H1 (cell line): ENCODE measurements around the gene FOXL2NB. TPM values are rescaled to one million over a fixed set of nuclear protein-coding genes. Genes with fewer than 3 reads are reported as not detected.

ENCODE experiments used
- ASH2L ChIP-seq: fragments of 200-600, 300-600 bp; sonication (generic); IDR thresholded peaks from one replicate; pipeline ENCODE4 v1.7.1; 2017; ENCODE audit warnings: low read length
- ATF3 ChIP-seq: IDR thresholded peaks from 2 replicates; pipeline ENCODE4 v1.6.1; 2011; ENCODE audit warnings: low read depth, mild to moderate bottlenecking, low read length; ENCODE audit not compliant: insufficient read depth
- E2F6 ChIP-seq: IDR thresholded peaks from 2 replicates; pipeline ENCODE4 v1.6.1; 2012; ENCODE audit warnings: inconsistent platforms
- HDAC2 ChIP-seq, 2 experiments: fragments of 300-600 bp in 1 of 2; sonication (generic) in 1 of 2; IDR thresholded peaks; 2 replicates each; pipeline ENCODE4 v1.6.1; 2011 to 2012; ENCODE audit warnings: low read depth in 2 of 2, low read length in 2 of 2, mild to moderate bottlenecking in 2 of 2, moderate library complexity in 2 of 2, borderline replicate concordance in 1 of 2, inconsistent platforms in 1 of 2
- JUND ChIP-seq: IDR thresholded peaks from 2 replicates; pipeline ENCODE4 v1.6.1; 2011; ENCODE audit warnings: mild to moderate bottlenecking, improper control_type of control experiment, low read length
- KDM5A ChIP-seq: fragments of 200-600 bp; IDR thresholded peaks from 2 replicates; pipeline ENCODE4 v1.7.1; 2012; ENCODE audit warnings: mild to moderate bottlenecking, low read length, inconsistent platforms, mixed read lengths
- MAFK ChIP-seq: IDR thresholded peaks from 2 replicates; pipeline ENCODE4 v1.6.1; 2012; ENCODE audit warnings: low read depth, mild to moderate bottlenecking, improper control_type of control experiment, low read length
- POLR2A ChIP-seq, 2 experiments: IDR thresholded peaks; 1 replicate in 1 of 2; 2 replicates in 1 of 2; pipeline ENCODE4 v1.6.1; 2011; ENCODE audit warnings: low read depth in 2 of 2, low read length in 2 of 2, mild to moderate bottlenecking in 2 of 2; ENCODE audit errors: control extremely low read depth in 1 of 2
- POU5F1 ChIP-seq: IDR thresholded peaks from 2 replicates; pipeline ENCODE4 v1.6.1; 2011; ENCODE audit warnings: low read depth, mild to moderate bottlenecking, low read length, moderate library complexity
- RAD21 ChIP-seq, 2 experiments: IDR thresholded peaks in 1 of 2; conservative IDR thresholded peaks in 1 of 2; 2 replicates each; pipeline ENCODE4 v1.6.1; 2011; ENCODE audit warnings: low read depth in 2 of 2, low read length in 2 of 2, improper control_type of control experiment in 1 of 2, inconsistent platforms in 1 of 2, mild to moderate bottlenecking in 1 of 2, moderate library complexity in 1 of 2
- RNF2 ChIP-seq: fragments of 200-900, 300-1000 bp; sonication (generic); IDR thresholded peaks from 2 replicates; pipeline ENCODE4 v1.7.1; 2016; ENCODE audit warnings: borderline replicate concordance, low read depth, mild to moderate bottlenecking, antibody characterized with exemption, low read length; ENCODE audit not compliant: poor library complexity, severe bottlenecking; ENCODE audit errors: missing control alignments
- SP1 ChIP-seq: IDR thresholded peaks from 2 replicates; pipeline ENCODE4 v1.6.1; 2011; ENCODE audit warnings: low read depth, low read length
- TAF7 ChIP-seq: optimal IDR thresholded peaks from 2 replicates; pipeline ENCODE3; 2011; ENCODE audit warnings: low read depth, mild to moderate bottlenecking, inconsistent platforms, low read length, moderate library complexity, borderline replicate concordance
- polyA plus RNA-seq, 7 experiments: library from polyadenylated mRNA; depleted of rRNA in 3 of 7; stranded (reverse) in 5 of 7; unstranded in 2 of 7; fragments of >200 nt in 5 of 7; fragments of 200-250 nt in 2 of 7; gene quantifications; 1 replicate in 5 of 7; 2 replicates in 1 of 7; 4 replicates in 1 of 7; pipeline versions ENCODE4 v1.2.1 to v1.2.3, GENCODE V29; 2011 to 2013; ENCODE audit warnings: missing spikeins in 2 of 7, mixed read lengths in 2 of 7
- total RNA-seq: library from RNA; stranded (reverse); fragmentation: NEBNext Ultra II Directional; extraction: Animal tissue kit (Norgen Biotek cat#: 25700); gene quantifications from 2 replicates; pipeline ENCODE4 v1.2.1, GENCODE V29; 2021

The FOXL2NB gene
- total and polyA plus RNA-seq, 2 of the 8 experiments (the other 6 are each of a cell fraction or from before 2014, with no cell fraction given), result 5.4 to 7.3 TPM

GRCh38 chr3:138939561-138940241, 7.3 kb upstream of the FOXL2NB start (continued):
- TF ChIP-seq ATF3 (no peak), ASH2L (peak; percentile 34), KDM5A (no peak), POU5F1 (no peak), POLR2A (IDR thresholded peaks at IDR 0.05; ENCODE audit: control extremely low read depth in 1 of 2, low read depth in 2 of 2, low read length in 2 of 2) (no peak), JUND (no peak), SP1 (no peak), MAFK (no peak), E2F6 (peak; percentile 75), HDAC2 (IDR thresholded peaks at IDR 0.05; ENCODE audit: borderline replicate concordance in 1 of 2, low read depth in 2 of 2, low read length in 2 of 2) (no peak), TAF7 (peak; percentile 54), RAD21 (IDR thresholded peaks at IDR 0.05 in 1 of 2, conservative IDR thresholded peaks at IDR 0.05 in 1 of 2; ENCODE audit: low read depth in 2 of 2, low read length in 2 of 2) (peak; percentile 56 to 71), RNF2 (peak; percentile 85)
